ENCODE data around the gene IRF6.

The IRF6 gene

DNA sequence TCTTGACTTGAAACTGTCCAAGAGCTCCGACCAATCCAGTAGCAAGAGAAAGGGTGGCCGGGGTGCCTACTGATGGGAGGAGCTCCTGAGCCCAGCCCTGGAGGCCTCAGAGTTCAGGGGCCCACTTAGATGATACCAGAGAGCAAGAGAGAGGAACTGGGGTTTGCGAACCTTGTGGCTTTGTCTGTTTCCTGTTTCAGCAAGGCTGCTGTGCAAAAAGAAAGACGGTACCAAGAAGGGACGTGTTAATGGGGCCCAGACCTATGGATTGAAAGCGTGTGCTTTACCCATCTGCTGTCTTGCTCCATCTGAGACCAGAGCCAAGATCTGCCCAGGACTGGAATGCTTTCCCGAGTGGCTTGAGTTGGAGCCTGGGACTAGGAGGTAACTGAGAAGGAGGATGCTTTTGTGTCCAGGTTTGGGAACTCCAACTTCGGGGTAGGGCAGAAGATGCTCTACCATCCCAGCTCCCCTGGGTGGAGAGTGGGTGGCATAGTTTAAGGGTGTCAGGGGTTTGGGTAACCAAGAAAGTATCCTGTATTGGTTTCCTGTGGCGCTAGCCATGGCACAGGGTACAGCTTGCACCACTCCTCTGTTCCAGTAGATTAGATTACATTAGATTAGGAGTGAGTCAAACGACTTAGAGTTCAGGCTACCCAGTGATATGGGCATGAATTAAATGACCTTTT is 49.9 kb downstream of the IRF6 start, which contains the start of gene TRAF3IP3:
Gene TRAF3IP3 (plus strand): TSS at position 128 of the 689 bp plus-strand sequence. CDS start 3,987 bp downstream, outside the sequence.
- no peak for FAIRE-seq

DNA sequence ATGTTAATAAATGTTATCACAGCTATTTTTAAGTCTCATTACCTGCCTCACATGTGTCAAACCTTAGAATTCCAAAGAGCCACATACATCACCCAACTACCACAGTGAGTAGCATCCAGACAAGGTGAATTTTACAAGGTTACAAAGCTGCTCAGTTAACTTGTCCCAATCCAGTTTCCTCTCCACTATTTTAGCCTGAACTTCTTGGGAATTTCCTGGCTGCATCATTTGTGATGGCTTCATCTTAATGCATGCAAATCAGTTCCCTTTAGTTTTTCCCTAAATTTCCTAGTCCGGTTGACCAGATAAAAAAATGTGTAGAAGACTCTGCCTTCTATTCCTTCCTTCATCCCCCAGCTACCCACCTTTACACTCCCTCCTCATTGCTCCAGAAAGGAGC is 50.7 kb downstream of the IRF6 start:
- FAIRE-seq: no peak

DNA sequence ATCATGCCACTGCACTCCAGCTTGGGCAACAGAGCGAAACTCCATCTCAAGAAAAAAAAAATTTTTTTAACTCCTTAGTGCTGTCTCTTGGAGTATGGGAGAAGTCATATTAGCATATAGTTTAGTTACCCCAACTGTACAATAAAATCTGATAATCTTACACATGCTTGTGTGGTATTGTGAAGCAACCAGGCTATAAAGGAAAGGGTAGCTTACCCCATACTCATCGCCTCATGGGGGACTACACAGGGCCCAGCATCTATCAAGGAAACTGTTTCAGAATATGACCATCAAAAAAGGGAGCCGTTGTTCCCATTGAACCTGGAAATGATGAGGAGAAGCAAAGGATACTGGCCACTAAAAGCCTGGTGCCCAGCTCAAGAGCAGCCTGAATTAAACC is 53.1 kb downstream of the IRF6 start:
- no peak for FAIRE-seq

DNA sequence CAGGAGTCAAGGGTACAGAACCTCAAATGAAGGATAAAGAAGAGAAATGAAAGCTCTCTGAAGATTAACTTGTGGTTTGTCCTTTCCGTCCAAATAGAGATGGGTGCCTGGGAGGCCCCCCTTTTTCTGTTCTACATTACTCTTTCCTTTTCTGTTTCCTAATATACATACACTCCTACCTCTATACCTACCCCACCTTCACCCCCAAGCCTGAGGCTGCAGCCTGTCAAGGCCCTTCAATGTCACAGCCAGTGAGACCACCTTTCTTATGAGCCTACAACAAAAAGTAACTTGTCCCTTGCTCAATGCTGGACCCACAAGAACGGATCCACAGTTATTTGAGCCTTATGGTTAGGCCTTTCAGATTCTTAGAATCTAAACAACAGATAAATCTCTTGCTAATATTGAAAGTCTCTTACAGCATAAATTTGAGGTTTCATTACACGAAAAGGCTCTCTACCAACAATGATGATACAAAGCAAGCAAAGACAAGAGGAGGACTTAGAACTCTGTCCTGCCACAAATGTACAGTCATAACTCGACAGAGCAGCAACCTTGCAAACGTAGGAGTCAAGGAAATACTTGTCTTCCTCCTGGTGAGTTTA is 54.2 kb downstream of the IRF6 start:
- no peak for FAIRE-seq

DNA sequence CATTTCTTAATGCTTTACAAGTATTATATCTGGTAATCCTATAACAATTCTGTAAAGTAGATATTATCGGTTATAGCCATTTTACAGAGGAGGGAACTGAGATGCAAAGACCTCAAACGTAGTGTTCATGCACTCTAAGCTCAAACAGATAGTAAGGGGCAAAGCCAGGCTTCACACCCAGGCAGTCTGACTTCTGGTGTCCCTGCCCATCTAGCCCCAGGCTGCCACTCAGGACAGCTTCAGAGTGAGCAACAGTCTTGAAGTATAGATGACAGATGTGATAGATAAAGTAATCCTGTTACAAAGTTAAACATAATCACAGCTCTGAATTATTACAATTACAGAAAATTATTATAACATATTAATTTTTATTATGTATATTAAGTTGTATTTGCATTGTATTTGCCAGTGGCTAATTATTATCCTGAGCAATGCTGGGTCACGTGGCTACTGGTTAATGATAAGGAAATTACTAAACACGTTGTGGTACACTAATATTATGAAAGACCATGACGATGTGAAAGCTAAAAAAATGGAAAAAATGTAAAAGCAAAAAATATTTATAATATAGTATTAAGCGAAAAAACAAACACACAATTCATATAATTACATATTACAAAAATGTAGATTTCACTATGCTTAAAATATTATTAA is 56.1 kb downstream of the IRF6 start:
- no peak for FAIRE-seq

DNA sequence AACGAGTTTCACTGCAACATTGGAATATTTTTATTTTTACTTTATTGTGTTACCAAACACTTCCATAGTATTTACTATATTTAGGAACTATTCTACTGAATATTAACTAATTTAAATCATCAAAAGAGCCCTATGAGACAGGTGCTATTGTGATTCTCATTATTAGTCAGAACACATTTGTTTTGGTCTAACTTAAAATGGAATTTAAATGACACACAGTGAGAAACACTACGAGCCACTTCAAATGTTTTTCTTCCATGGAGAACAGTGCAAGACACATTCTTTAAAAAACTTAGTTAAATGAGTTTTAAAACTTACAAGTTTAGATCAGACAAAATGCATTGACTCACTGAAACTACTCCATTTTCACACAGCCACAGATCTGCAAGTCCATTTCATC is 56.7 kb downstream of the IRF6 start:
- no peak for FAIRE-seq

DNA sequence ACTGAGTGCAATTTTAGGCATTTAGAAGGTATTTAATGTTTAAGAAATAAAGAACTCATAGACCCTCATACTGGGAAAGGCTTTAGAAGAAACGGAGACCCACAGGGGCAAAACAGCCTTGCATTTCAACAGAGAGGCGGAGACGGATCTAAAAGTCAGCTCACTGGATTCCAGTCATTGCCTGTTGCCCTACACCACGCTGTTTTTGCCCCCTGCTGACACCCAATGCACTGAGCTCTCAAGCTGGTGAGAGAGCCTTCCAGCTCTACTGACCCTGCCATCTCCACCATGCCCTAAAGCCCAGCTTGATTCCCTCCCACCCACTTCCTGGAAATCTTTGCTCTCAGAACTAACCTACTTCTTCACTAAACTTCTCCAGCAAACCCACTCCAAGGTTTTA is 57.3 kb downstream of the IRF6 start:
- no peak for FAIRE-seq

DNA sequence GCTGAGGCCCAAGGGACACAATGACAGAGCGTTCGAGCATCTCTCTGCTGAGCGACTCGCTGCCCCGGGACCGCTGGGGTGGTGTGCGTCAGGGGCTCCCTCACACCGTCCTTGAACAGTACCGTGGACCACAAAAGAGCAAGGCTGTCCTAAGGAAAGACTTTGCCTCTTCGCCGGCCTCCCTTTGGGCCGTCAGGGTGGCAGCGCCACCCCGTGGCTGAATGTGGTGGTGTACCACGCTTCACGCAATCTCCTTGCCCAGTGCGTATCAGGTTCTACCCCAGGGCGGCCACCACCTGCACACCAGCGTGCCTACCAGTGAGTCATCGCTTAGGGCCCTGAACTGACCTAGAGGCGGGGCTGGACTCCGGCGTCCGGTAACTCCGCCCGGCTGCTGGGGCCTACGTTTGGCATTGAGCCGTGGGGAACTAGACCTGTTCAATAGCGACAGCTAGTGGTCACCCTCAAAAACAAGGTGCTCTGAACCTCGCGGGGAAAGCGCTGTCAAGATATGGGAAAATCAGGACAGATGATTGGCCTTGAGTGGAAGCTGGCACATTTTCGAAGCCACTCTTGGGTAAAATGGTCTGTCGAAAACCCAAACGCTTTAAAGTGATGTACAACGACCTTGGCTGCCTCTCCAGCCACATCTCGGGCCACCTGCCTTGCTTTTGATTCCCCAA is 58.2 kb downstream of the IRF6 start:
- no peak for FAIRE-seq

DNA sequence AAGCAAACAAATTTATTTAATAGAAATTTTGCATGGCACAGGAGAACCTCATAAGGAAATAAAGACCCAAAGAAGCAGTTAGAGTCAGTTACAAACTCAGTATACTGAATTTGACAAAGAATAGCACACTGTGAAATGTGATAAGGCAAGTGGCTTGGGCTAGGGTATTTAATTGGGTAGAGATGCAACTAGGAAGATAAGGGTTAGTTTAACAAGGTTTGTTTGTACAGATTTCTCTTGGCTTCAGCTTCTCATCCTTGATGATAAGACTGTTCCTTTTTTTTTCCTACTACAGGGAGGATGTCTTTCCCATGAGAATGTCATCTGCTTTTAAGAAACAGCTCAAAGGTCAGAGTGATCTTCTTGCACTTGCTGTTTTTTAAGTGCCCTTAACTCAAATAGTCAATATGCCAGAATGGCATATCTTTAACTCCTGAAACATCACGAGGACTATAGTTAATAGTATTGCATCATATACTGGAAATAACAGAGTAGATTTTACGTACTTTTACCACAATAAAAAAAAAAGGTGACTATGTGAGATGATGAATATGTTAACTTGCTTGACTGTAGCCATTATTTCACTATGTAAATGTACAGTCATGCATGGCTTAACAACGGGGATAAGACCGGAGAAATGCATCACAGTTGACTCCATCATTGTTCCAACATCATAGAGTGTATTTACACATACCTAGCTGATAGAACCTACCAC is 59.3 kb downstream of the IRF6 start:
- no peak for FAIRE-seq

DNA sequence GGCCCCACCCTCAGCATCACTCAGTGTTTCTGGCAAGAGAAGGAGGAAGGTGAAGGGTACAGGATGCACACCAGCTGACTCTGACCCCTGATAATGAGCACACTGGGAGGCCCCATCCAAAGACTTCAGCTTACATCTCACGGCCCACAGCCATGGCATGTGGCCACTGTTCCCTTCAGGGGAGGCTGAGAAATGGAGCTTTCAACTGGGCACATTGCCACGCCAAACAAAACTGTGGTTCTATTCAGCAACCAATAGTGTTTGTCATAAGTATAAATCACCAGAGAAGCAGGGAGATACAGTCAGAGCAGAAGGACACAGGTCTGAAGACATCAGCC is 62.8 kb downstream of the IRF6 start:
- no peak for FAIRE-seq

DNA sequence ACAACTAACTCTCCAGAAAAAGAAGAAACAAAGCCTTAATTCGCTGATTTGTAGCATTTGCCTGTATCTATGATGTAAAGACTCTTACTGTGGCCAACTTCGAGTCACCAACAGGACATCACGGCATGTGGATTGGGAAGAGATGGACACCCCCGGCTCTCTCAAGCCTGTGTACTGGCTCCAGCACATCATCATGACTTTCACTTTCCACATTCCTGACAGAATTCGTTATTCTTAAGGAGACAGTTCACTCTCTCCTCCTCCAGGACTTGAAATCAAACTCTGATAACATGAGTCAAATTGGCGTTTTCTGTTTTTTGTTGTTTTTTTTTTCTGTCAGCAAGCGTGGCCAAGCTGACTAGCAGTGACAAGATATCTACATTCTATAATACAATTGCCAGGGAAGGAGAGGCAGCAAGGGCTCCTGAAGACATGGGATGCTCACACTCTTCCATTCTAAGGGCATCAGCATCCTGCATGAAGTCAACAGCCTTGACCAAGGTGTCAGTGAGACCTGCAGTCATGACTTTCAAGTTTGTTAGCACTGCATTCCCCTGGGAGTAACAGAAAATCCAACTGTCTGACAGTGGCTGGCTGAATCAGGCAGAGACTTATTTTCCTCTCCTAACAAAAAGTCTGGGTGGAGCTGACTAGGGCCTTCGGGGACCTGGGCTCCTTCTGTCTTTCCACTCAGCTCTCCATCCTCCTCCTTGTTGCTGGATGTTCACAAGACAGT is 63.4 kb downstream of the IRF6 start:
- FAIRE-seq: no peak

DNA sequence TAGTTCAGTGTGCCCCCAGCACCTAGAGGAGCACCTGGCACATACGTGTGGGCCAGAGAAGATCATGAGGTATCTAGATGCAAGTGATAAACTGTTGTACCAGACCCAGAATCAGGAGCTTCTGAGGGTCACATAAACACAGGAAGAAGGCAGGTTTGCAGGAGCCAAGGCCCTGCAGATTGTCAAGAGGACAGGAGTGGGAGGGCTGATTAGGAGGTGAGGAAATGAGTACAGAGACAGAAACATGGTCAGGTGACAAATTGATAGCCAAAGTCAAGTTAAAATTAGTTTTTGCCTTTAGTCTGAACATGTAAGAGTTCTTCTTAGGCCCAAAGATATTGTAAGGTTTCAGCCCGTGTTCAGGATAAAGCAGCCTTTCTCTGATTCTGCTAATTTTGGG is 64.1 kb downstream of the IRF6 start:
- FAIRE-seq: no peak

DNA sequence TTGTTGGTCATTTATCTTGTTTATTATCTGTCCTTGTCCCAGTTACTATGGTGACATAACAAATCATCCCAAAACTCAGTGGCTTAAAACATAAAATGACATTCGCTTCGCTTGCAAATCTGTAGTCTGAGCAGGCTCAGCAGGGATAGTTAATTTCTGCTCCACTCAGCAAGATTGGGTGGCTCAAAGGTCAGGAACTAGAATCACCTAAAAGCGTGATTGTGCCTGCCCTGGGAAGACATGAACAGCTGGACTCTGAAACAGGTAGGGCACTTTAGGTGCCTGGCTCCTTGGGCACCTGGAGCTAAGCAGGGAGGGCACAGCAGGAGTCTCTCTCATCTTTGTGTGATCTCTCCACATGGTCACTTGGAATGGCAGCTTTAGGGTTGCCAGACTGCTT is 64.7 kb downstream of the IRF6 start:
- no peak for FAIRE-seq

DNA sequence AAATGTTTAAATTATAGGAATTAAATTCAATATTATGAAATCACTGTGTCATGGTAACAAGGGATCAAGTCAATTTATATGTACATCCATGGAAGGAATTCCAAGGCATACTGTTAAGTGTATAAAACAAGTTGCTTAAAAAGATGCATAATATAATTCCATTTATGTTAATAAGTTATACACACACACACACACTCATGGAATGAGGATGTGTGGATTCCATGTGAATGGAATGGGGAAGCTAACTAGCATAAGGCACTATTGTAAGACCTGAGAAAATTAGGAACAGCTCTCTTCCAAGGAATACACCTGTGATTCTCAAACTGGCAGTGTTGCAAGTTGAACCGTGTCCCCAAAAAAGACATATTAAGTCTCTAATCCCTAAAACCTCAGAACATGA is 67.7 kb downstream of the IRF6 start:
- no peak for FAIRE-seq

DNA sequence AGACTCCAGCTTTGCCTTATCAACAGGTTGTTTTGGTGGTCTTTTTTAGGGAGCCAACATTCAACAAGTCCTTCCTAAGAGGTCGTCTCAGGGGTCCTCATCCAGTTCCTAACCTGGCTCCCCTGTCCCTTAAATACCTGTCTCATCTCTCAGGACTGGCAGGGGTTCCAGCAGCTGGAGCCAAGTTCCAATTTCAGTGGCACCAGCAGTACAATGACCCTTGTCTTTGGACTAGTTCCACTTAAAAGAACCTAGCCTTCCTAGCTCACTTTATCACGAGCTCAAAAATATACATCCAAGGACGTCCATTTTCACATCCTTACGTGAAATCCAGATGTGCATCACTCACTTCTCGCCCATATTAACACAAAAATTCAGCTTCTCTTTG is 68.8 kb downstream of the IRF6 start:
- FAIRE-seq: no peak

DNA sequence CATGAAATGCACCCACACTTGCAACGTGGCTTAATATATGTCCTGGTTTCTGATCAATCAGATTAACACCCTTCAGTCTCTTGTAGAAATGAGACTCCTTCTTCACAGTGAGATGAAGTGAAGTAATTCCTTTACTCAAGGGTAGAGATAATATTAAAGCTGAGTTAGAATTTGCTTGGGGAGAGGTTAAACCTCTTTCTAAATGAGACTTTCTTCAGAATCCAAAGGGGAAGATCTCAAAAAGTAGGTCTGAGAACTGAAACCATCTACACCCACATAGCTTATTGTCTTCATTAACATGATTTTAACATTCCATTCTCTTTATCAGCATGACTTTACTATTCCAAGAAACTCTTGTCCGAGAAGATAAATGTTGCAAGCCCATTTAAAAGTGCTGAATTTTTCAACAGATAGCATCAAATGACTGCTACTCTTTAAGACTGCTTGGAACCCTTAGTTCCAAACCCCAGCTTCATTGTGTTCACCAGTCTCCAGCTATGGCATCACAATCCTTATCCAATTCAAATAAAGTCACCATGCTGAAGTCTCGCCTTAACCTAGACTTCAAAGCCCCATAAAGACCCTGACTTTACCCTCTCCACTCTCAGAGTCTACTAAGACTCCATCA is 69.3 kb downstream of the IRF6 start:
- no peak for FAIRE-seq
